Breast epithelium (tissue), 3 donors: ENCODE data around the gene TMCC1.

Source experiments
- POLR2A ChIP-seq: fragments of 450-650 bp; IDR thresholded peaks from one replicate; pipeline ENCODE4 v1.6.1; 2016; ENCODE audit warnings: antibody characterized with exemption, mild to moderate bottlenecking, moderate library complexity
- POLR2AphosphoS5 ChIP-seq, 3 donors: sonication (generic); formaldehyde crosslinking; IDR thresholded peaks; one replicate each; pipeline ENCODE4 v1.6.1; 2017; ENCODE audit warnings: antibody characterized with exemption in 3 of 3
- TF ChIP-seq, protein P1 (sequence below), 3 donors: fragments of 450-650 bp; IDR thresholded peaks; one replicate each; pipeline ENCODE4 v1.5.1; 2016 to 2017; ENCODE audit warnings: antibody characterized with exemption in 3 of 3, mild to moderate bottlenecking in 3 of 3, moderate library complexity in 3 of 3

DNA sequence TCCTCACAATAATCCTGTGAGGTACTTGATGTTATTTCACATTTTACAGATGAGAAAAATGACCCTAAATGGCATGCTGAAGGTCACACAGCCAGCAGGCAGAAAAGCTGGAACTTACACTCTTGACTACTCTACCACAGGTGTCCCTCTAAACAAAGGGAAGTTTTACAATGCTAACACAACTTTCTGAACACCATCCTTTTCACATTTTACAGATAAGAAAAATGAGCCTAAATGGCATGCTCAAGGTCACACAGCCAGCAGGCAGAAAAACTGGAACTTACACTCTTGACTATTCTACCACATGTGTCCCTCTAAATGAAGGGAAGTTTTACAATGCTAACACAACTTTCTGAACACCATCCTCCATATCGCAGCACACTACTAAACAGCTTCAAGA is 35.6 kb downstream of the TMCC1 start:
- TF ChIP-seq POLR2A = no peak
- no peak for TF ChIP-seq POLR2AphosphoS5 (IDR thresholded peaks at IDR 0.05)
- TF ChIP-seq, protein P1, sequence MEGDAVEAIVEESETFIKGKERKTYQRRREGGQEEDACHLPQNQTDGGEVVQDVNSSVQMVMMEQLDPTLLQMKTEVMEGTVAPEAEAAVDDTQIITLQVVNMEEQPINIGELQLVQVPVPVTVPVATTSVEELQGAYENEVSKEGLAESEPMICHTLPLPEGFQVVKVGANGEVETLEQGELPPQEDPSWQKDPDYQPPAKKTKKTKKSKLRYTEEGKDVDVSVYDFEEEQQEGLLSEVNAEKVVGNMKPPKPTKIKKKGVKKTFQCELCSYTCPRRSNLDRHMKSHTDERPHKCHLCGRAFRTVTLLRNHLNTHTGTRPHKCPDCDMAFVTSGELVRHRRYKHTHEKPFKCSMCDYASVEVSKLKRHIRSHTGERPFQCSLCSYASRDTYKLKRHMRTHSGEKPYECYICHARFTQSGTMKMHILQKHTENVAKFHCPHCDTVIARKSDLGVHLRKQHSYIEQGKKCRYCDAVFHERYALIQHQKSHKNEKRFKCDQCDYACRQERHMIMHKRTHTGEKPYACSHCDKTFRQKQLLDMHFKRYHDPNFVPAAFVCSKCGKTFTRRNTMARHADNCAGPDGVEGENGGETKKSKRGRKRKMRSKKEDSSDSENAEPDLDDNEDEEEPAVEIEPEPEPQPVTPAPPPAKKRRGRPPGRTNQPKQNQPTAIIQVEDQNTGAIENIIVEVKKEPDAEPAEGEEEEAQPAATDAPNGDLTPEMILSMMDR (IDR thresholded peaks at IDR 0.05) = no peak
